B cell (primary cell): ENCODE measurements around the gene GDF2. TPM values are rescaled to one million over a fixed set of nuclear protein-coding genes. Genes with fewer than 3 reads are reported as not detected.

Experiments
- ATAC-seq: fragments of 200-7000 bp; cut with Tn5 transposase; one replicate; pipeline ENCODE4 v1.10.0; 2021; ENCODE audit warnings: low read depth, mild to moderate bottlenecking, moderate number of reproducible peaks, moderate library complexity
- CTCF ChIA-PET: fragments of 350-600 bp; sonication (Branson Sonifier 250); formaldehyde crosslinking; loops from one replicate; lab custom pipeline; 2021; ENCODE audit warnings: antibody characterized with exemption, inconsistent platforms; lab: Charles Lee
- POLR2A ChIA-PET: fragments of 350-600 bp; sonication (Branson Sonifier 250); formaldehyde crosslinking; loops from one replicate; lab custom pipeline; 2021; ENCODE audit warnings: antibody characterized with exemption; lab: Charles Lee
- DNase-seq: peaks from one replicate; pipeline ENCODE4 v3.0.0; 2013
- H2AFZ ChIP-seq: 2 replicates; pipeline ENCODE4 v1.6.1; 2012; ENCODE audit warnings: mild to moderate bottlenecking, low read depth, low read length; ENCODE audit not compliant: insufficient read depth, poor library complexity, severe bottlenecking
- H3K27ac ChIP-seq, 2 donors: 1 replicate in 1 of 2; 2 replicates in 1 of 2; pipeline ENCODE4 v1.5.1; 2012 to 2013; ENCODE audit warnings: low read length in 2 of 2, mild to moderate bottlenecking in 2 of 2, moderate library complexity in 1 of 2
- H3K27me3 ChIP-seq, 4 experiments: fragments of 200-600 bp in 1 of 4; sonication (generic) in 1 of 4; replicated peaks in 1 of 4; 1 replicate in 2 of 4; 2 replicates in 2 of 4; pipeline versions ENCODE4 v1.6.1 to v1.7.0; 2013 to 2016; ENCODE audit warnings: low read length in 3 of 4, mild to moderate bottlenecking in 2 of 4, mixed read lengths in 1 of 4, moderate library complexity in 1 of 4; ENCODE audit not compliant: insufficient read depth in 4 of 4, control insufficient read depth in 3 of 4; ENCODE audit errors: control extremely low read depth in 1 of 4
- H3K36me3 ChIP-seq, 2 experiments: replicated peaks in 1 of 2; 1 replicate in 1 of 2; 2 replicates in 1 of 2; pipeline versions ENCODE4 v1.6.1 to v1.7.1; 2013; ENCODE audit warnings: low read length in 1 of 2; ENCODE audit not compliant: insufficient read depth in 2 of 2, control insufficient read depth in 1 of 2; ENCODE audit errors: control extremely low read depth in 1 of 2, extremely low read depth in 1 of 2
- H3K4me1 ChIP-seq, 2 donors: fragments of 200-600 bp in 1 of 2; sonication (generic) in 1 of 2; 1 replicate in 1 of 2; 2 replicates in 1 of 2; pipeline versions ENCODE4 v1.5.1 to v1.6.1; 2013 to 2017; ENCODE audit warnings: low read length in 2 of 2; ENCODE audit not compliant: control insufficient read depth in 2 of 2, insufficient read depth in 2 of 2
- H3K4me2 ChIP-seq: replicated peaks from 2 replicates; pipeline ENCODE3; 2012; ENCODE audit warnings: mild to moderate bottlenecking, low read depth, low read length; ENCODE audit not compliant: poor library complexity, severe bottlenecking
- H3K4me3 ChIP-seq, 5 experiments: fragments of 200-600 bp in 1 of 5; sonication (generic) in 1 of 5; 1 replicate in 3 of 5; 2 replicates in 2 of 5; pipeline versions ENCODE4 v1.5.1 to v1.7.0; 2011 to 2016; ENCODE audit warnings: low read length in 4 of 5, mild to moderate bottlenecking in 4 of 5, low read depth in 2 of 5, control low read depth in 1 of 5, moderate library complexity in 1 of 5; ENCODE audit not compliant: insufficient read depth in 1 of 5; ENCODE audit errors: control extremely low read depth in 1 of 5, extremely low read depth in 1 of 5
- H3K79me2 ChIP-seq: fragments of 200-600 bp; sonication (generic); one replicate; pipeline ENCODE4 v1.6.0; 2016; ENCODE audit warnings: low read length; ENCODE audit not compliant: control insufficient read depth, insufficient read depth
- H3K9ac ChIP-seq: fragments of 200-600 bp; sonication (generic); 2 replicates; pipeline ENCODE4 v1.6.1; 2017; ENCODE audit warnings: mild to moderate bottlenecking, low read length, moderate library complexity
- H3K9me3 ChIP-seq, 3 donors: one replicate each; pipeline versions ENCODE4 v1.6.1 to v1.7.1; 2013; ENCODE audit warnings: low read length in 2 of 3; ENCODE audit not compliant: control insufficient read depth in 2 of 3, insufficient read depth in 1 of 3; ENCODE audit errors: control extremely low read depth in 1 of 3
- H4K20me1 ChIP-seq: 2 replicates; pipeline ENCODE4 v1.6.0; 2012; ENCODE audit warnings: mild to moderate bottlenecking, low read length; ENCODE audit not compliant: insufficient read depth, control insufficient read depth, poor library complexity, severe bottlenecking
- H3K27ac Mint-ChIP-seq: one replicate; pipeline ENCODE4 v1.8.0; 2021; ENCODE audit warnings: mixed read lengths
- H3K27me3 Mint-ChIP-seq: one replicate; pipeline ENCODE4 v1.8.0; 2021; ENCODE audit warnings: mixed read lengths
- H3K4me1 Mint-ChIP-seq: one replicate; pipeline ENCODE4 v1.8.0; 2021; ENCODE audit warnings: mixed read lengths
- H3K4me3 Mint-ChIP-seq: one replicate; pipeline ENCODE4 v1.8.0; 2021; ENCODE audit warnings: mixed read lengths
- H3K9me3 Mint-ChIP-seq: one replicate; pipeline ENCODE4 v1.8.0; 2022; ENCODE audit warnings: mixed read lengths; ENCODE audit not compliant: insufficient read depth
- EZH2 ChIP-seq: IDR thresholded peaks from 2 replicates; pipeline ENCODE4 v1.6.1; 2012; ENCODE audit warnings: borderline replicate concordance, low read depth, mild to moderate bottlenecking, moderate library complexity, low read length; ENCODE audit not compliant: insufficient read depth, poor library complexity, severe bottlenecking
- WGBS: methylation state at CpG from one replicate; pipeline ENCODE4 v1.1.5; 2013; ENCODE audit warnings: missing lambda C conversion rate; ENCODE audit not compliant: insufficient coverage; 5-methylcytosine and 5-hydroxymethylcytosine counted together
- intact Hi-C: fragments of 100-400 bp; cut with micrococcal nuclease; formaldehyde crosslinking; loops from one replicate; pipeline ENCODE4 v1.10.0; 2022
- polyA plus RNA-seq: library from polyadenylated mRNA; depleted of rRNA; stranded (reverse); fragments of >200 nt; gene quantifications from 2 replicates; pipeline ENCODE4 v1.2.3, GENCODE V29; 2012
- total RNA-seq, 2 donors: library from RNA; stranded (reverse); fragments of 120-200 nt in 1 of 2; gene quantifications; 1 replicate in 1 of 2; 2 replicates in 1 of 2; pipeline versions ENCODE4 v1.2.3 to v1.2.4, GENCODE V29; 2013 to 2022
- TF ChIP-seq, protein P1 (sequence below): fragments of 200-600 bp; IDR thresholded peaks from one replicate; pipeline ENCODE4 v1.8.0; 2022; ENCODE audit warnings: antibody characterized with exemption, mild to moderate bottlenecking

Gene GDF2
- total and polyA plus RNA-seq, 2 donors (not counting 1 experiment from before 2014, with no cell fraction given): not detected

DNA sequence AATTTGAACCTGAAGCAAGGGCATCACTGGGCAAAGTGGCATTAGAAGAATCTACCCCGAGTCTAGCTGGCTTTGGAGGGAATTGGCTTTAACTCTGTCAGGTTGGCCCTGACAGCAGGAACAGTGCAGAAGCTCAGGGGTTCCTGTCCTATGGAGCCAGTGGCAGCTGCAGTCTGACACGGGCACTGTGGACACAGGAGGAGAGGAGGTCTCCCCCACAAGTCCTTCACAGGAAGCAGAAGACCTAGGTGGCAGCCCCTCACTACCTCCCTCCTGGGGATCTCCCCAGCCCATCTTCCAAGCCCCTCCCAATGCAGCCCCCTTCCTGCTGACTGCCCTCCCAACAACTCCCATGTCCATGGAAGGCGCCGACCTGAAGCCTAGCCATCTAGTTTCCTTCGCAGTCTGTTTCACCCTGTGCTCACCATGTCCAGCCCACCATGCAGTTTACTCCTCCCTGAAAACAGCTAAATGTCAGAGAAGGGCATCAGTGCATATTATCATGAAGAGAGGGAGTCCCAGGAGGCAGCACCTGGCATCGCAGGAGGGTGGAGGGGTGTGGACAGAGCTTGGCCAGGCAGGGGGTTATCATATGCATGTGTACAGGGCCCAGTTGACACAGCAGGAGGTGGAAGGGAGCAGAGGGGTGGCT lies 40.1 kb upstream of the GDF2 start:
- CTCF ChIA-PET: no interaction called here
- no peak for DNase-seq
- peaks cover 24% of the 10 kb centered on the region for H3K4me1 Mint-ChIP-seq

DNA sequence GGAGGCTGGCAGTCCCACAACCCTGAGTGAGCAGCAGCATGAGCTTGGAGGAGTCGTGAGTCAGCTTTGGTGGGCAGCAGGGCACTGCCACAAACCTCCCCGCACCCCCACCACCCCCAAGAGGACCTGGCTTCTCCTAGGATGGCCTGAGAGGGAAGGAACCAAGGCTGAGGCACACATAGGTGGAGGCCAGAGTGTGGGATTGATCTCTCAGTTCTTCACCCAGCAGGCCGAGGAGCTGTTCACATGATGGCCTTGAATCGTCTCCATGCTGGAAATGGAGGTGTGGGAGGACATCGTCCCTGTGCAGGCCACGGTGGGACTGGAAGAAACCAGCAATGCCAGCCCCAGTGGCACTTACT lies 39.6 kb upstream of the GDF2 start:
- no peak overlapping the region for H3K9ac ChIP-seq
- no peaks in the 10 kb centered on the region for H3K27me3 ChIP-seq
- ChIA-PET CTCF (interaction anchor here (1.1 to 1.3 kb wide), 2 partner anchors 29 to 258 kb away, joined by 3 read pairs; no protein-coding TSS in a partner anchor), POLR2A (no interaction called here)
- no peak for DNase-seq
- H3K27ac Mint-ChIP-seq: no peak overlapping the region
- no peak overlapping the region for H2AFZ ChIP-seq
- H3K79me2 ChIP-seq: no peaks in the 10 kb centered on the region
- H3K4me3 ChIP-seq: no peak overlapping the region
- no peaks in the 10 kb centered on the region for H3K9me3 ChIP-seq
- no peak overlapping the region for H3K4me3 Mint-ChIP-seq
- H3K4me1 ChIP-seq: peaks cover 7 to 15% of the 10 kb centered on the region in 2 donors
- TF ChIP-seq, protein P1, sequence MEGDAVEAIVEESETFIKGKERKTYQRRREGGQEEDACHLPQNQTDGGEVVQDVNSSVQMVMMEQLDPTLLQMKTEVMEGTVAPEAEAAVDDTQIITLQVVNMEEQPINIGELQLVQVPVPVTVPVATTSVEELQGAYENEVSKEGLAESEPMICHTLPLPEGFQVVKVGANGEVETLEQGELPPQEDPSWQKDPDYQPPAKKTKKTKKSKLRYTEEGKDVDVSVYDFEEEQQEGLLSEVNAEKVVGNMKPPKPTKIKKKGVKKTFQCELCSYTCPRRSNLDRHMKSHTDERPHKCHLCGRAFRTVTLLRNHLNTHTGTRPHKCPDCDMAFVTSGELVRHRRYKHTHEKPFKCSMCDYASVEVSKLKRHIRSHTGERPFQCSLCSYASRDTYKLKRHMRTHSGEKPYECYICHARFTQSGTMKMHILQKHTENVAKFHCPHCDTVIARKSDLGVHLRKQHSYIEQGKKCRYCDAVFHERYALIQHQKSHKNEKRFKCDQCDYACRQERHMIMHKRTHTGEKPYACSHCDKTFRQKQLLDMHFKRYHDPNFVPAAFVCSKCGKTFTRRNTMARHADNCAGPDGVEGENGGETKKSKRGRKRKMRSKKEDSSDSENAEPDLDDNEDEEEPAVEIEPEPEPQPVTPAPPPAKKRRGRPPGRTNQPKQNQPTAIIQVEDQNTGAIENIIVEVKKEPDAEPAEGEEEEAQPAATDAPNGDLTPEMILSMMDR: no peak
- TF ChIP-seq EZH2: no peak
- H3K27ac ChIP-seq: no peak overlapping the region
- peaks cover 24% of the 10 kb centered on the region for H3K4me1 Mint-ChIP-seq
- intact Hi-C loops: no loop called here
- no peak for ATAC-seq
- 93% methylated on average over 4 of the region's 6 CpGs for WGBS
- H4K20me1 ChIP-seq: no peaks in the 10 kb centered on the region
- peaks cover 3% of the 10 kb centered on the region for H3K27me3 Mint-ChIP-seq
- no peak overlapping the region for H3K4me2 ChIP-seq
- no peaks in the 10 kb centered on the region for H3K36me3 ChIP-seq
- no peaks in the 10 kb centered on the region for H3K9me3 Mint-ChIP-seq

More for the DNA sequence above, 40.1 kb upstream of the GDF2 start:
- POLR2A ChIA-PET: no interaction called here
- peaks cover 7 to 15% of the 10 kb centered on the region in 2 donors for H3K4me1 ChIP-seq
- H3K4me3 Mint-ChIP-seq: no peak overlapping the region
- H3K4me2 ChIP-seq: no peak overlapping the region
- no peak overlapping the region for H3K4me3 ChIP-seq
- no peaks in the 10 kb centered on the region for H3K27me3 ChIP-seq
- peaks cover 3% of the 10 kb centered on the region for H3K27me3 Mint-ChIP-seq
- no peak overlapping the region for H3K9ac ChIP-seq
- no peaks in the 10 kb centered on the region for H3K36me3 ChIP-seq
- no peaks in the 10 kb centered on the region for H3K79me2 ChIP-seq
- H3K9me3 ChIP-seq: no peaks in the 10 kb centered on the region
- TF ChIP-seq, protein P1: no peak
- no peak for TF ChIP-seq EZH2
- intact Hi-C loops: no loop called here
- 53% methylated on average over 2 of the region's 6 CpGs for WGBS
- no peaks in the 10 kb centered on the region for H3K9me3 Mint-ChIP-seq
- no peak overlapping the region for H3K27ac ChIP-seq
- no peaks in the 10 kb centered on the region for H4K20me1 ChIP-seq
- H2AFZ ChIP-seq: no peak overlapping the region
- no peak overlapping the region for H3K27ac Mint-ChIP-seq
- no peak for ATAC-seq
